ENCODE measurements around the gene ZNF280D. TPM values are rescaled to one million over a fixed set of nuclear protein-coding genes. Genes with fewer than 3 reads are reported as not detected.

Gene ZNF280D
- total RNA-seq, 4 donors from 2014 or later = 27.4 to 59.3 (median 37.3) TPM

- Histone ChIP-seq H3K4me1 (peaks cover 53% of the 10 kb centered on the region), H3K36me3 (no peaks in the 10 kb centered on the region), H3K27ac (peak overlapping the region; percentile 99), H3K27me3 (no peaks in the 10 kb centered on the region), H3K9me3 (no peaks in the 10 kb centered on the region), H3K4me3 (peak overlapping the region; percentile 80)
- WGBS = 0% methylated on average over 8 of the region's 8 CpGs
- peak in 1 of 2 donors; percentile 76 for DNase-seq (ENCODE audit: low spot score in 2 of 2)
- TF ChIP-seq POLR2AphosphoS5 (IDR thresholded peaks at IDR 0.05) = no peak
- no peak for TF ChIP-seq CTCF (IDR thresholded peaks at IDR 0.05)
- no peak for TF ChIP-seq EP300 (IDR thresholded peaks at IDR 0.05)
- no peak for TF ChIP-seq POLR2A (IDR thresholded peaks at IDR 0.05)
Observed at GRCh38 chr15:56732886-56733135, 498 bp downstream of the ZNF280D start.

DNA sequence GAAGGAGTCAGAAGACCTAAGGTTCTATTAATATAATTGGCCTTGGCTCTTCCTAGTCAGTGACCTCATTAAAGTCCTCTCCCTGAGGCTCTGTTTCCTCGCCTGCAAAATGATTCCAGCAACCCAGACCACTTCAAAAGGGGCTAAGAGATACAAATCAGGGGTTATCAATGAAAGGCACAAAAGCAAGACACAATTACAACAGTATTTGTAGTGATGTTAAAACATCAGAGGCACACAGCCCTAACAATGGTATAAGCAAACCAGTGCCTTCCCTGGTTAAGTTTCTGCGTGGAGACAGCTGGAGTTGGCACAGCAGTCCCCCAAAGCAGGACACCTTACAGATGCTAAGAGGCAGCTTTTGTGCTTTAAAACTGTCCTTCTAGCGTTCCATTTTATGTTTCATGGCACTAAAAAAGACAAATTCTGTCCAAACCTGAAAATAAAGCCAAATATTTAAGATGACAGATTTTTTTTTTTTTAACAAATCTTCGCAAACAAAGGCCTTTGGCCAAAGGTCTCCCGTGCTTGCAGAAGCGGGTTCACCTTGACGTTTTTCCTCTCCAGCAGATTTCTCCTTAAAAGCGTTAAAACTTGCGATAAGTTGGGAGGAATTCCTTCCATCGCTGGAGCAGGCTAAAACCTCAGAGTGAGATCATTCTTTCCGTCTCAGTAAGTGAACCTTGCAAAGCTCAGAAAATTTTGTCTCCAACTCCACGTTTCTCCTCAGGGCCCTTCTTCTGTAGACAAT lies 999 bp downstream of the ZNF280D start:
- H3K27me3 ChIP-seq = no peaks in the 10 kb centered on the region
- peak overlapping the region; percentile 99 for H3K27ac ChIP-seq
- no peaks in the 10 kb centered on the region for H3K36me3 ChIP-seq
- TF ChIP-seq EP300 (IDR thresholded peaks at IDR 0.05) = no peak
- no peak for TF ChIP-seq POLR2AphosphoS5 (IDR thresholded peaks at IDR 0.05)
- TF ChIP-seq CTCF (IDR thresholded peaks at IDR 0.05) = no peak
- TF ChIP-seq POLR2A (IDR thresholded peaks at IDR 0.05) = no peak
- H3K4me3 ChIP-seq = peak overlapping the region; percentile 80
- peaks cover 53% of the 10 kb centered on the region for H3K4me1 ChIP-seq
- under 1% methylated on average over 12 of the region's 12 CpGs for WGBS
- DNase-seq (ENCODE audit: low spot score in 2 of 2) = no peak
- H3K9me3 ChIP-seq = no peaks in the 10 kb centered on the region

DNA sequence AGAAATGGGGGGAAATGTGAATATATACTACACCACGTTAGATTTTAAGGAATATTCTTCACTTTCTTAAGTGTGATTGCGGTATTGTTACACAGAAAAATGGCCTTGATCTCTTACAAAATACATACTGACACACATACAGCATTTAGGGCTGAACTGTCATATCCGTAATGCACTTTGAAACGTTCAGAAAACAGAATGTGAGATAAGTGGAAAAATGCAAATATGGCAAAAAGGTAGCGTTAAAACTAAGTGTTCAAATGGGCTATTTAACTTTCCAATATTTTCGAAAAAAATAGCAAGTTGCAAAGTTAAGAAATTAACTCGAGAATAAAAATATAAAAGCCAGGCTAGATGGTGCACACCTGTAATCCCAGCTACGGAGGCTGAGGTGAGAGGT lies 1.8 kb downstream of the ZNF280D start:
- 66% methylated on average over 8 of the region's 8 CpGs for WGBS
- H3K4me3 ChIP-seq = peak overlapping the region; percentile 80
- no peak for TF ChIP-seq POLR2A (IDR thresholded peaks at IDR 0.05)
- TF ChIP-seq CTCF (IDR thresholded peaks at IDR 0.05) = no peak
- no peaks in the 10 kb centered on the region for H3K9me3 ChIP-seq
- no peaks in the 10 kb centered on the region for H3K36me3 ChIP-seq
- H3K27ac ChIP-seq = peak overlapping the region; percentile 99
- no peak for DNase-seq (ENCODE audit: low spot score in 2 of 2)
- H3K27me3 ChIP-seq = no peaks in the 10 kb centered on the region
- H3K4me1 ChIP-seq = peaks cover 50% of the 10 kb centered on the region

DNA sequence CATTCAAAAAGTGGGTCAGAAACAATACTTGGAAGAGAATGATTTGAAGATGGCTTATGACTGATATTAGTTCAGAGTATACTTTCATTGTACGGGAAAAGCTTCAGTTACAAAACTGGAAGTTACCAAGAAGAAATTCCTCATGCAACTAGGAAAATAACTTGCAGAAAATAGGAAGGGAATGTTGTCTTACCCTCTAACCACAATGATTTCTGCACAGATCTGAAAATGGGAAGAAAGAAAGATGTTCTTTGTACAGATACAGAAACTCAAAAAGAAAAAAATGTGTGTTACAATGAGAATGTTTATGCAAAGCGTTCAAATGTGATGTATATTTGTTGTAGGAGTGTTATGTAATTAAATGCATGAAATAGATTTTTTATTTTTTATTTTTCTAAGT lies 3.7 kb downstream of the ZNF280D start:
- Histone ChIP-seq H3K9me3 (no peaks in the 10 kb centered on the region), H3K27me3 (no peaks in the 10 kb centered on the region), H3K4me3 (no peak overlapping the region), H3K36me3 (no peaks in the 10 kb centered on the region), H3K4me1 (peaks cover 61% of the 10 kb centered on the region), H3K27ac (no peak overlapping the region)
- 55% methylated on average over 2 of the region's 2 CpGs for WGBS
- no peak for DNase-seq (ENCODE audit: low spot score in 2 of 2)
- no peak for TF ChIP-seq EP300 (IDR thresholded peaks at IDR 0.05)
- TF ChIP-seq CTCF (IDR thresholded peaks at IDR 0.05) = no peak
- no peak for TF ChIP-seq POLR2A (IDR thresholded peaks at IDR 0.05)
- TF ChIP-seq POLR2AphosphoS5 (IDR thresholded peaks at IDR 0.05) = no peak

DNA sequence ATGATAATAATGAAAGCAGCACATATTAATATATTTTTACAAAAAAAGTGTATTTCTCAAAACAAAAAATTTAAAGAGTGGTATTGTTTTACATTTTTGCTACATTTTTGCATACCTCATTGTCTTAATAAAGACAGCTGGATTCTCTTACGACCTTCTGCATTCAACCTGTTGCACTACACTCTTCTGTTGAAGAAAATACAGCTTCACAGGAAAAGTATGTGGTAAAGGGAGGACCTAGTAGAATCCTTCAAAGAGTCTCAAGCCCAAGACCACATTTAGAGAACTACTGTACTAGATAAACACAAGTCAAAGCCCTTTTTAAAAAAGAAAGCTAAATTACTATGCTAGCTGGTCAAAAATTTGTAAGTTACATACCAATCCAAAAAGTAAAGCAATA lies 7.9 kb downstream of the ZNF280D start:
- Histone ChIP-seq H3K4me1 (peaks cover 37% of the 10 kb centered on the region), H3K27me3 (no peaks in the 10 kb centered on the region), H3K9me3 (no peaks in the 10 kb centered on the region), H3K27ac (no peak overlapping the region), H3K36me3 (no peaks in the 10 kb centered on the region), H3K4me3 (no peak overlapping the region)
- no peak for DNase-seq (ENCODE audit: low spot score in 2 of 2)
- TF ChIP-seq EP300 (IDR thresholded peaks at IDR 0.05) (no peak), POLR2A (IDR thresholded peaks at IDR 0.05) (no peak), CTCF (IDR thresholded peaks at IDR 0.05) (no peak), POLR2AphosphoS5 (IDR thresholded peaks at IDR 0.05) (no peak)
- WGBS = 64% methylated on average over 1 of the region's 1 CpG
